HG03139 (cell line): ENCODE data around the gene MRPL36.

ENCODE experiments used
- ATAC-seq: cut with Tn5 transposase; IDR thresholded peaks from one replicate; pipeline ENCODE4 v1.9.1; 2021; ENCODE audit not compliant: unreplicated experiment

MRPL36 gene

GRCh38 chr5:1765880-1766235, 33.8 kb downstream of the MRPL36 start:
- no peak for ATAC-seq

GRCh38 chr5:1765141-1765879, 34.3 kb downstream of the MRPL36 start:
- no peak for ATAC-seq

DNA sequence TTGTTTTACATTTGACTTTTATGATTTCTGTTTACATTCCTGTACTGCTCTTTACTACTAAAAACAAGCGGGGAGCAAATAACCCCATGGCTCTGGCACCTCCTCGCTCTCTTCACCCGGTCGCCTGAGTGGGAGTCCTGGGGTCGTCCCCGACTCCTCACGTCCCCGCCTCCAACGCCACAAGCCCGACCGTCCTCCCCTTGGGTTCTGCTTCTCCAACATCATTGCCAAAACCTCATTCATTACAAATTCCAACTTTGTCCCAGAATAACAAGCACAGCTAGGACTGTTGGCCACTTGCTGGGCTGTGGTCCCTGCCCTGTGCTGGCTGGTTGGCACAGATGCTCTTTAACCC, 35.1 kb downstream of the MRPL36 start:
- ATAC-seq, result no peak

DNA sequence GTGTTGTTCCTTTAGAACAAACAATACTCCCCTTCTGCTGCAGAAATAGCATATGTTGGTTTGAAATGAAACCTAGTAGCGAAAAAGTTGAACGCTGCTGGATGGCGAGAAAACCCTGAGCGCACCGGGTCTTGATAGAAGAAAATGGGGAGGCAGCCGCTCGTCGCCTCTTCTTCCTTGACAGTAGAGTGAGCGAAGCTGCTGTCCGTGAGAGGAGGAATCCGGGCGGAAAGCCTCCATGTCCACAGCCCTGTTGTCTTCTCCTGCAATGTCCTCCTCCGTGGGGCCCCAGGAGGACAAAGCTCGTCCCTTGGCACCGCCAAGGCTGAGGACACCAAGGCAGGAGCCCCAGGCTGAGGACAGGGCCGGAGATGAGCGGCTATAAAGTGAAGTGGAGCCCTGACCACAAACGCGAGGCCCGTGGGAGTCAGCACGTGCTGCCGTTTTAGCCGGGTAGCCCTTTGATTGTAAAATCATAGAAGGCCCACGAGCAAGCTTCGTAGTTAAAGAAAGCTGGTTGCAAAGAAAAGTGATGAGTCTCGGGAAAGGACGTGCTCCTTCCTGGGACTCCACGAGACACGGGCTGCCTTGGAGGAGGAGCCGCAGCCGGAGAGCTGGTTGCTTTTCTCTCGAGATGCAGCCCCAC, 35.6 kb downstream of the MRPL36 start:
- no peak for ATAC-seq

DNA sequence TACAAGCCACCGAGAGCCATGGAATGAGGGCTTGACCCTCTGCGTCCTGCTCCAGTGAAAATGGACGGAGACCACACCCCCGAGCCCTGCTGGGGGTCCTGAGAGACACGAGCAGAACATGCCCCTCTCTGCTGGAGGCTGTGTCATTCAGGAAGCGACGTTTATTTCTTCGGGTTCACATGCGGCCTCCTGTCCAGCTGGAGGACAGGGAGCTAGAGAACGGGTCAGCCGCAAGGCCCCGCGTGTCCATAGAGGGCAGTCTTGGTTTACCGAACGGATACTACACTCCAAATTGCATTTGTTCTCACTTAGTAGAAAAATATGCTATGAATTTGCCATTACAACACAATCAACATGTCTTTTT, 36.1 kb downstream of the MRPL36 start:
- no peak for ATAC-seq

- no peak for ATAC-seq
Measured at GRCh38 chr5:1762883-1763547, 36.6 kb downstream of the MRPL36 start.

- no peak for ATAC-seq
Measured at GRCh38 chr5:1762121-1762882, 37.3 kb downstream of the MRPL36 start.

GRCh38 chr5:1761453-1761755, 38.2 kb downstream of the MRPL36 start:
- ATAC-seq, result no peak

- no peak for ATAC-seq
Measured at GRCh38 chr5:1760656-1761452, 38.8 kb downstream of the MRPL36 start.

GRCh38 chr5:1760231-1760630, 39.4 kb downstream of the MRPL36 start:
- ATAC-seq, result no peak

DNA sequence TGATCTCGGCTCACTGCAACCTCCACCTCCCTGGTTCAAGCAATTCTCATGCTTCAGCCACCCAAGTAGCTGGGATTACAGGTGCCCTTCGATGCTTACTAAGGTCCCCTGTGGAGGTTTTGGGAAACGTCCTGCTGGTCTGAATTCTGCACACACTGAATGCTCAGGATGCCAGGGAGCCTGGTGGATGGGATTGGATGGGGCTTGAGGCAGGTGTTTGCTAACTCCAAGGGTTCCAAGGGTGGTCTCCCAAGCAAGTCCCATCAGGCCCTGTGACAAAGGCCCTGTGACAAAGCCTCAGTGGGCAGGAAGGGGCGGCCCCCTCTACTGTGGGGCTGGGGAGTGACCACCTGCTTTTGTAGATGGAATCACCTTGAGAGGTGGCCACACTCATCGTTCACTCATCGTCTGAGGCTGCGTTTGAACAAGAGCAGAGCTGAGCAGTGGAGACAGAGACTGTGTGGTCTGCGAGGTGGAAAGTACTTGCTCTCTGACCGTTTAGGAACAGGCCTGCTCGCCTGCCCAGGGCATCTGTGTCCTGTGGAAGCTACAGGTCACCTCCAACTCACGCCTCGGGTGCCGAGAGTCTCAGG, 40.2 kb downstream of the MRPL36 start:
- ATAC-seq, result no peak

GRCh38 chr5:1758574-1758973, 41.1 kb downstream of the MRPL36 start:
- ATAC-seq, result no peak

GRCh38 chr5:1757511-1757910, 42.1 kb downstream of the MRPL36 start:
- ATAC-seq, result no peak

GRCh38 chr5:1756481-1756880, 43.2 kb downstream of the MRPL36 start:
- ATAC-seq, result no peak

DNA sequence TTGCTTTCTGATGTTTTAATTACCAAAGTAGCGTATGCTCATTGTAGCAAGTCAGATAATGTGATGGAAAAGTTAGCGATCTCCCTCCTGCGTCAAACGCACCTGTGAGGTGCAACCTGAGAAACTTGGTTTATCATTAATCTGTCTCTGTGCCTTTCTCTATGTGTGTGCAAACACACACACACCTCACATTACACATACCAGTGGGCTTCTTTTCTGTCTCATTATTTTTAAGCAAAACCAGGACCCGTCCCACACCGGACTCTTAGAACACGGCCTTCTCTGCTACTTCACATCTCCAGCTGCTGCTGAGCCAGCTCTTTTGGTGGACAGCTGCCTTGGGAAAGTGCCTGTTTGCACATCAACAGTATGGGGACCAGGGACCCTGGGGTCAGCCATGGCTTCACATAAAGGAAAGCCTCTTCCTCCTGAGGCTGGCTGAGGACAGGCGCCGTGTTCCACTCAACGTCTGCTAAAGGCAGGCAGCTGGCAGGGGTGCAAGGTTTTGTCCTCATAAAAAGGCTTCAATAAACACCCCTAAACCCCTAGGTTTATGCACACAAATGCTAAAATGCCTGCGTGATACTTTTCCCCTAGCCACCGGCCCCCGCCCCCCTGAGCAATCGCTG, 44.2 kb downstream of the MRPL36 start:
- no peak for ATAC-seq

DNA sequence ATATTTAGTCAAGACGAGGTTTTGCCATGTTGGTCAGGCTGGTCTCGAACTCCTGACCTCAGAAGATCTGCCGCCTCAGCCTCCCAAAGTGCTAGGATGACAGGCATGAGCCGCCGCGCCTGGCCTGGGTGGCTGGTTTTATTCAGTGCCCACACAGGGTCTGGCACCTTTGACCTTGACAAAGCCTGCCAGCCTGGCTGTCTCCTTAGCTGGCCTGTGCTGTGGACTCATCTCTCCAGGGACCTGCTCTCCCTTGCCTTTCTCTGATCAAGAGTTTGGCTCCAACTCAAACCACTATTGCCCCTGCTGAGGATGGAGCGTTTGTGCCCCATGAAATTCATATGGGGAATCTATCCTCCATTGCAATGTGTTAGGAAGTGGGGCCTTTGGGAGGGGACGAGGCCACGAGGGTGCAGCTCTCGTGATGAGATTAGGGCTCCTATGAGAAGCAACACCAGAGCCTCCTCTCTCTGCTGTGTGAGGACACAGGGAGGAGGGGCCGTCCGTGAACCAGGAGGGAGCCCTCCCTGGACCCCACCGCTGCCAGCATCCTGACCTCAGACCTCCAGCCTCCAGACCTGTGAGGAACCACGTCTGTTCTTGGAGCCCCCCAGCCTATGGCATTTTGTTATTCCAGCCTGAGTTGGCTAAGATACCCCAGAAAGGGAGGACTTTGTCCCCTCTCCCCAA, 45.0 kb downstream of the MRPL36 start:
- no peak for ATAC-seq

DNA sequence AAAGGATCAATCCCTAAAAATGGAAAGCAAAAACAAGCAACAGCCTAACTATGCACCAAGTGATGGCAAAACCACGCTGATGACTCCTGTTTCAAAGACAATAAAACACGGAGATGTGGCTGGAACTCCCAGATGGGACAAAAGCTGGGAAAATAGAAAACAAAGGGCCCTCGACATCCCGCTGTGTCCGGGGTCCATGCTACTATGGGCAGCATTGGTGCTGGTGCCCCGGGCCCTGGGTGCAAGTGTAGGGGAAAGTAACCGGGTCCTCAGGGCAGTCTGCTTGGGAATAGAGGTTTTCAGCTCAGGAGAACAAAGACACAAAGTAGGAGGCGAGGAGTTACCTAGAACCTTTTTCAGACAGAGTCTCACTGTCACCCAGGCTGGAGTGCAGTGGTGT, 46.1 kb downstream of the MRPL36 start:
- no peak for ATAC-seq

DNA sequence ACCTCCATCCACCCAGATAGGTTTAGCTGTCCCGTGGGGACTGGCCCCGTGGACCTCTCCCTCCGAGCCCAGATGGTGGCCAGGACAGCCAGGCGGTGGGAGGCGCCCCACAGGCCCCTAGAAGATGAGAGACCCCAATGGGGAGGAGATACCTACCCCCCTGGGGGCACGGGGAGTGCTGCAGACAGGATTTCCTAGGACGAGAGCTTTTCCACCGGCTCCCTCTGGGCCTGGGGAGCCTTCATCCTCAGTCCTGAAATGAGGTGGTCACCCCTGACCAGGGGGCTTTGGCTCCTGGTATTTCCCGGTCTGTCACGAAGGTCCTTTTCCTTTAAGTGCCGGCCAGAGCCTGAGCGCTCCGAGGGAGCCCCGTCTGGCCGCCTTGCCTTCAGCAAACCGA, 46.8 kb downstream of the MRPL36 start:
- ATAC-seq, result no peak

- no peak for ATAC-seq
Measured at GRCh38 chr5:1751864-1752822, 47.5 kb downstream of the MRPL36 start.
